IPS-18c (cell line): ENCODE measurements around the gene PEAK3.

Experiments
- H3K4me3 ChIP-seq: 2 replicates; pipeline ENCODE4 v1.7.0; 2013; ENCODE audit warnings: low read depth, mild to moderate bottlenecking, low read length, moderate library complexity; ENCODE audit not compliant: insufficient read depth
- H3K9me3 ChIP-seq: one replicate; pipeline ENCODE4 v1.6.1; 2013; ENCODE audit warnings: mild to moderate bottlenecking, low read length, moderate library complexity; ENCODE audit not compliant: control insufficient read depth, insufficient read depth

PEAK3 gene

DNA sequence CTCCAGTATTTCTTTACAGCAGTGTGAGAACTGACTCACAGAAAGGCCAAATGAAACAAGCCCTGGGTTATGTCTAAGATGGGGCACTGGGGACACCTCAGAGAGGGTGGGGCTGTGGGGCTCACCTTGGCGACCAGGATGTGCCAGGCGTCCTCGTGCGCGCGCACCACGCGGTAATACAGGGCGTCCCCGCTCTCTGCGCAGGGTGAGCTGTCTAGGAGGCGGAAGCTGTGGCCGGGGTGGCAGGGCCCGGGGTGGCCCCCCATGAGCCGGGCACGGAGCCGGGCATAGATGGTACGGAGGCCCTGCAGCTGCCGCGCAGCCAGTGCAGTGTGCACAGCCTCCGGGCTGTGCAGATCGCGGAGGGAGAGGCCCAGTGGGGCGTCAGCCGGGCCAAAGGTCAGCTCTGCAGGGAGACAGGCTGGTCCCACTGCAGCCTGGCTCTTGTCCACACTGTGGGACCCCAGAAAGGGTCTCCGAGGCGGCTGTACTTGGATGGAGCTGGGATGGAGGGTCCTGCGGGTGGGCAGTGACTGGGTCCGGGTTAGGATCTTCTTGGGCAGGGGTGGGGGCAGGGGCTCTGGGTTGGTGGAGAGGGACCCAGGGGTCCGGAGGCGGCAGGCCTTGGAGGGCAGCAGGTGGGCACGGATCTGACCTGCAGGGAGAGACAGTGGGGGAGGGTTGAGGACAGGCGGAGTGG, 3.4 kb downstream of the PEAK3 start:
- Histone ChIP-seq H3K9me3 (no peaks in the 10 kb centered on the region), H3K4me3 (no peak overlapping the region)

- no peak overlapping the region for H3K4me3 ChIP-seq
- H3K9me3 ChIP-seq, result no peaks in the 10 kb centered on the region
Measured at GRCh38 chr19:2277138-2277537, 4.8 kb downstream of the PEAK3 start.

DNA sequence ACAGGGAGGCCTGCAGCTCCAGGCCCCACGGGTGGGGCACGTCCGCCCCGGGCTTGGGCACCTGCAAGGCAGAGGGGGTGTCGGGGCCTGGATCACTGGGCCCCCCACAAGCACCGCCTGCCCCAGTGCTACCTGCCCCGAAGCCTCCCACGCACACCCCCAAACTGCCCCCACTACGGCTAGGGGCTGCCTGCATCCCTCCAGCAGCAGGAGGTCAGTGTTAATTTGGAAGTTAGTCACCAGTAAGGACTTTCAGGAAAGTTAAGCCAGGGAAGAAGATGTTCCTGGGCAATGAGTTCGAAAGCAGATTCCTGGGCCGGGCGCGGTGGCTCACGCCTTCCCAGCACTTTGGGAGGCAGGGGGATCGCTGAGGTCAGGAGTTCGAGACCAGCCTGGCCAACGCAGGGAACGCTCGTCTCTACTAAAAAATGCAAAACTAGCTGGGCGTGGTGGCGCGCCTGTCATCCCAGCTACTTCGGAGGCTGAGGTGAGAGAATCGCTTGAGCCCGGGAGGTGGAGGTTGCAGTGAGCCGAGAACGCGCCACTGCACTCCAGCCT, 5.5 kb downstream of the PEAK3 start:
- no peak overlapping the region for H3K4me3 ChIP-seq
- no peaks in the 10 kb centered on the region for H3K9me3 ChIP-seq

DNA sequence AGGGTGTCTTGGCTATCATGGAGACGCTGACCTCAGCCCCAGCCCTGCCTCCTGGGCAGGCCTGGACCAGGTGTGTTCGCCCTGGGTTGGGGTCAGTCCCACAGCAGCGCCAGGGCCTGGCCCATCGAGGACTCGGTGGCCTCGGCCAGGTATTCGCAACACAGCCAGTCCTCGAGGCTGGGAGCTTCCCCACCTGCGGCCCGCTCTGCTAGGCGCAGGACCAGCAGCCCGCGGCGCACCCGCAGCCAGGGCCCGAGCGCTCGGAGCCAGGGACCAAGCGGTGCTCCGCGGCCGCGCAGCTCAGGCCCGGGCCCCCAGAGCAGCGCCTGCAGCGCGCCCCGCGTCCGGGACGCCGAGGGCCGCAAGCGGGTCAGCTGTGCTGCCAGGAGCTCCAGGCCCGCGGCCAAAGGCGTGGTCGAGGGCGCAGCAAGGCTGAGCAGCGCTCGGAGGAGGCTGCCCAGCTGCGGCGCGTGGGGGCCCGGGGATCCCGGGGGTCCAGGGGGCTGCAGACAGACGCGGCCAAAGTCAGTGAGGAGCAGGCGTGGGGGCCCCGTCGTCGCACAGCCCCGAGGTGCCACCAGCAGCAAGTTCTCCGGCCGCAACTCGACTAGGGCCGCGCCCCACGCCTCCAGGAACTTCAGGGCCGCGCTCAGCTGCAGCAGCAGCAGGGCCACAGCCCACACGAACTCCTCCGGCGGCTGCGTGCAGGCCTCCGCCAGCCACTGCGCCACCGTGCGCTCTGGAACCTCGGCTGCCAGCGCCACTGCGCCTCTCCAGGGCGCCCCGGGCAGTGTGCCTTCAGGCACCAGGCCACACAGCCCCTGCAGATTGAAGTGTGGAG, 6.2 kb downstream of the PEAK3 start:
- Histone ChIP-seq H3K9me3 (no peaks in the 10 kb centered on the region), H3K4me3 (no peak overlapping the region)

- no peaks in the 10 kb centered on the region for H3K9me3 ChIP-seq
- no peak overlapping the region for H3K4me3 ChIP-seq
Measured at GRCh38 chr19:2274931-2275535, 6.9 kb downstream of the PEAK3 start.

DNA sequence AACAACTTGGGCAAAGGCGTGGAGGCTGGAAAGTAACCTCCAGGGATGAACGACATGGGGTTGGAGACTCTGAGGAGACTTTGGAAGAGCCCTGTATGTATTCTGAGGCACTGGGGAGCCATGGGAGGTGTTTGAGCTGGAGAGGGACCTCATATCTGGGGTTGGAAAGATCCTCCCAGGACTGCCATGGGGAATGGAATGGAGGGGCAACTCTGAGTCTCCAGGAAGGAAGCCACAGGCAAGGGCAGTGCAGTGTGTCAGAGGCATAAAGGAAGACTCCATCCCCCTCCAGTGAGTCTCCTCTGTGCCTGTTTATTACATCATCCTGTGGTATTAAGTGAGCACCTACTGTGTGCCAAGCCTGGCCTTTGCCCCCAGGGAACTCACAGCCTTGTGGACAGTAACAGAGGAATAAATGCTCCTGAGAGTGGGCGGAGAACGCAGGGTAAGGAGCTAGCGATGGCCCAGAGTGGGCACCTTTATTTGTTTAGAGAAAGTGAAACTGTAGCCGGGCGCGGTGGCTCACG, 7.7 kb downstream of the PEAK3 start:
- H3K9me3 ChIP-seq, result no peaks in the 10 kb centered on the region
- H3K4me3 ChIP-seq, result no peak overlapping the region

DNA sequence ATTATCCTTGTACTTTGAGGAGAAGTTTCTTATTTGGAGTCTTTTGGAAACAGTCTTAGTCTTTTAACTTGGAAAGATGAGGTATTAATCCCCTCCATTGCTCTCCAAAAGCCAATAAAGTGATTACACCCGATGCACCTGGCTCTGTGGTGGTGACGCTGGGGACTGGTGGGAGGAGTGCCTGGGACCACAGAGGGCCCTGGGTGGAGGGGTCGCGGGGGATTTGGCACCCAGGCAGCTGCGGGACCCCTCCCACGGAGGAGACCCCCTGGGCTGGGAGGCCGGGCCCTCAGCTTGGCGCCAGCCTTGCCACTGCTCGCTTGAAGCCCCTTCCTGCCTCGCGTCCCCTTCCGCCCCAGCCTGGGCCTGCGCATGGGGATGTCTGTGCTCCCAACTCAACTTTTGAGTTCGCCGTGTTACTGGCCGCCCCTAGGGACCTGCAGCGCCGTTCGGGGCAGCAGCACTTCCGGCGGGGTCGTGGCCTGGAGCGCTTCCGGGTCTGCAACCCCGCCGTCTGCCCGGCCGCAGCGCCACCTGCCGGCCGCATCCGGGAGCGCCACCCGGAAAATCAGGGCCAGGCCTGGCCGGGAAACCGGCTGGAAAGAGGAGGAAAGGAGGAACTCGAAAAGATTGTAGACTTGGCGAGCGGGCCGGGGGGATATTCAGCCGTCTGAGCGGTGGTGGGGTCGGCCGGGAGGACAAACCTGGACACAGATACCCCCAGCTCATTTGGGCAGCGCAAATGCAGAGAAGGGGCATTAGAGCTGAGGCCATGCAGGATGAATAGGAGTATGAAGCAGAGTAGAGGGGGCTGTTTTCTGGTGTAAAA, 8.4 kb downstream of the PEAK3 start:
- H3K4me3 ChIP-seq, result peak overlapping the region; percentile 41
- no peaks in the 10 kb centered on the region for H3K9me3 ChIP-seq

DNA sequence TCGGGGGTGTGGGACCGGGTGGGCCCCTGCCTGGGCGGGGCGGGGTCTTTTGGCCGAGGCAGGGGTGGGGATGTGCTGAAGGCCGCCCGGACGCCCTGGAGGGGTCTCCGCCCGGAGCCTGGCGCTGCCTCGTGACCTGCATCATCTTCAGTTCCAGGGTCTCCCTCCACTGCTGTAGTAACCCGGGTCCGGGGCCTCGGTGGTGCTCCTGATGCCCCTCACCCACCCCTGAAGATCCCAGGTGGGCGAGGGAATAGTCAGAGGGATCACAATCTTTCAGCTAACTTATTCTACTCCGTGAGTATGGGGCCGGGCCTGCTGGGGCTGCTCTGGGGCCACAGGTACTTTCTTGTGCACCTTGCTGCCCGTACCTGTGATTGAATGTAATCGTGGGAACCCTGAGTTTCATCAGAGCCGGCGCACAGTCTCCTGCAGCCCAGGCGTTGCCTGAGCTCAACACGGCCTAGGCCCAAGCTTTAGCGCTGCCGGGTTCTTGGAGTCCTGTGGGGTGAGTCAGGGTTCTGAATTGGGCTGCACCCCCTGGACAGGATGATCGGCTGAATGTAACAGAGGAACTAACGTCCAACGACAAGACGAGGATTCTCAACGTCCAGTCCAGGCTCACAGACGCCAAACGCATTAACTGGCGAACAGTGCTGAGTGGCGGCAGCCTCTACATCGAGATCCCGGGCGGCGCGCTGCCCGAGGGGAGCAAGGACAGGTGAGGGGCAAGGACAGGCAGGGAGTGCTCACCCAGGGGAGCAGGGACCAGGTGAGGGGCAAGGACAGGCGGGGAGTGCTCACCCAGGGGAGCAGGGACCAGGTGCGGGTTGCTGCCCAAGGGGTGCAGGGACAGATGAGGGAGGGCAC, 10.5 kb downstream of the PEAK3 start:
- Histone ChIP-seq H3K9me3 (no peaks in the 10 kb centered on the region), H3K4me3 (peak overlapping the region; percentile 98)

DNA sequence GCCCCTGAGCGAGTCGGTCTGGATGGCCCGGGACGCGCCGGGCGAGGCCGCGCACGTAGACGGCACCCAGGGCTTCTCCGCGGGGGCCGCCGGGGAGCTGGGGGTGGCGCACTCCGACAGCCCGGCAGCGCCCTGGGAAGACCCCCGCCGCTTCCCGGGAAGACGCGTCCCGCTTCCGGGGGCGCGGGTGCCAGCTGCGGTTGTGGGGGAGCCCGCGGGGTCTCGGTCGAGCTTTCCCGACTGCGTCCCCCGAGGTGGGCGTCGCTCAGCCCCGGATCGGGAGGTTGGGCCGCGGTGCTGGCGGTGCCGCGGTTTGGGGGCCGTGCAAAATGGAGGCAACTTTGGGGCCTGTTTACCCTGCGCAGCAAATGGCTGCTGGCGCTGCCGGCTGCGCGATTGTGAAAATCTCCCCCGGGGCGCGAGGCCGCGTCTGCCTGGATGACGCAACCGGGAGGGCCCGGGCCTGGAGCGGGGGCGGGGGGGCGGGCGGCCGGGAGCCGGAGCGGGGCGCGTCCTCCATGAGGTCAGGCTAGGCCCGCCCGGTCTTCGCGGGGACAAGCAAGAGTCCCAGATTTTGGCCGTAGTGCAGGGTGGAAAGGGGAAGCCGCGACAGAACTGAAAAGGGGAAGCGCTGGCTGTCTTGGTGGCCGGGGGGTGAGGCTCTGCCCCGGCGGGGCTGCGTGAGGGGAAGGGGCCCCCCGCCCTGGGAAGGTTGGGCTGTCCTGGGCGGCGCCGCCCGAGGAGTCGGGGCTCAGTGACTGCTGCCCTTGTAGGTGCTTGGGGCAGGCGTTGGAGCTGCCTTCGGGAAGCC, 11.3 kb downstream of the PEAK3 start:
- Histone ChIP-seq H3K4me3 (peak overlapping the region; percentile 98), H3K9me3 (no peaks in the 10 kb centered on the region)

DNA sequence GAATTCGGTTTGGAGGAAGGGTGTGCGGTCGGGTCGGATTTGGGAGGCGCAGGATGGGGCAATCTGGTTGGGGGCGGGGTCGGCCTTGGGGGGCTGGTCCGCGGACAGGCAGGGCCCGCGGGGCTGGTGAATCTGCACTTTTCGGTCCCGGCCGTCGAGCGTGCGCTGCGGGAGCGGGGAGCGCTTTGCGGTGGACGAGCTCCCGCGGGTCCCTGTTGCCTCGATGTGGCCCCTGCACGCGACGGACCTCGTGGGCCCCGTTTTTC, 11.9 kb downstream of the PEAK3 start:
- peak overlapping the region; percentile 98 for H3K4me3 ChIP-seq
- no peaks in the 10 kb centered on the region for H3K9me3 ChIP-seq

DNA sequence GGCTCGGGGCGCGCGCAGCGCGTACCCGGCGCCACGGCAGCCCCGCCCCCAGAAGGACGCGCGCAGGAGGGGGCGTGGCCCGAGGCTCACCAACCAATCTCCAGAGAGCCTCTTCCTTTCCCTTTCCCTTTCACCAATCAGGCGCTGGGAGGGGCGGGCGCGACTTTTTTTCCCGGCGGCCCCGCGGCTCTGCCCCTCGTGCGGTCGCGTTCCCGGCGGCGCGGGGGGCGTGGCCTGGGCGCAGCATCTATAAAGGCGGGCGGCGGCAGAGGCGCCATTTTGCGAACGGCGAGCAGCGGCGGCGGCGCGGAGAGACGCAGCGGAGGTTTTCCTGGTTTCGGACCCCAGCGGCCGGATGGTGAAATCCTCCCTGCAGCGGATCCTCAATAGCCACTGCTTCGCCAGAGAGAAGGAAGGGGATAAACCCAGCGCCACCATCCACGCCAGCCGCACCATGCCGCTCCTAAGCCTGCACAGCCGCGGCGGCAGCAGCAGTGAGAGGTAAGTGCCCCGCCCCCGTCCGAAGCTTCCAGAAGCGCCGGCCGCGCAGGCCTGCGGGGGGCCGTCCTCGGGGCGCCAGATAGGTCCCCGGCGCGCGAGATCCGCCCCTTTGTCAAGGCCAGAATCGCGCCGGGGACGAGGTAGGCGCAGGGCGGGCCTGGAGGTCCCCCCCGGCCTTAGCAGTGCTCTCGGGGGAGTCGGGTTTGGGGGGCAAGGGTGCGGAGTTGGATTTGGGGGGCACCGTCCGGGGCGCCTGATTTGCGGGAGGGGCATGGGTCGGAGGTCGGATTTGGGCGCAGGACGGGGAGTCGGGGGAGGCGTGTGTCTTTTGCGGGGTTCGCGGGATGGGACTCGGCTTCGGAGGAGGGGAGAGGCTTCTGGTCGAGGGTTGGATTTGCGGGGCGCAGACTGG, 12.5 kb downstream of the PEAK3 start:
- Histone ChIP-seq H3K4me3 (peak overlapping the region; percentile 98), H3K9me3 (no peaks in the 10 kb centered on the region)

DNA sequence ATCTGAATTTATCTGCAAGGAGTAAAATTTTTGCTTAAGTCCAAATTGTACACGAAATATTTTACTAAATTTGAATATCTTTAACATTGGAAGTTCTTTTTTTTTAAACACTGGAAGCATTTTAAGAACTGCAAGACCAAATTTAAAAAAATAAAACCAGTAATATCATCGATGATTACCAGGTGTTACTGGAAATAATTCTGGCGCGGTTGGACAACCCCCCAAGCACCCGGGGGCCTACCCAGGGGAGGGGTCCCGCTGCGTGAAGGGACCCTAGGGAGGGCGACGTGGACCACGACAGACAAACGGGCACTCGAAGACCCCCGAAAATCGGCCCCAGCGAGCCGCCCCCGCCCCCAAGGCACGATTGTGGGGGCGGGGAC, 13.1 kb downstream of the PEAK3 start:
- peak overlapping the region; percentile 78 for H3K4me3 ChIP-seq
- H3K9me3 ChIP-seq, result no peaks in the 10 kb centered on the region

GRCh38 chr19:2268480-2268830, 13.5 kb downstream of the PEAK3 start:
- Histone ChIP-seq H3K9me3 (no peaks in the 10 kb centered on the region), H3K4me3 (peak overlapping the region; percentile 78; the same call in 1 of the 2 replicates)

- Histone ChIP-seq H3K4me3 (no peak overlapping the region), H3K9me3 (no peaks in the 10 kb centered on the region)
Measured at GRCh38 chr19:2266183-2266993, 15.6 kb downstream of the PEAK3 start.
